Activated CD8-positive, alpha-beta memory T cell treated with anti-CD3 and anti-CD28 coated beads for 48 hours (primary cell): ENCODE measurements around the gene ZBTB2.

Experiments
- DNase-seq, 3 experiments: peaks; one replicate each; pipeline ENCODE4 v3.0.0-alpha.2; 2020; ENCODE audit warnings: low read depth in 2 of 3, low spot score in 2 of 3

Gene ZBTB2, protein sequence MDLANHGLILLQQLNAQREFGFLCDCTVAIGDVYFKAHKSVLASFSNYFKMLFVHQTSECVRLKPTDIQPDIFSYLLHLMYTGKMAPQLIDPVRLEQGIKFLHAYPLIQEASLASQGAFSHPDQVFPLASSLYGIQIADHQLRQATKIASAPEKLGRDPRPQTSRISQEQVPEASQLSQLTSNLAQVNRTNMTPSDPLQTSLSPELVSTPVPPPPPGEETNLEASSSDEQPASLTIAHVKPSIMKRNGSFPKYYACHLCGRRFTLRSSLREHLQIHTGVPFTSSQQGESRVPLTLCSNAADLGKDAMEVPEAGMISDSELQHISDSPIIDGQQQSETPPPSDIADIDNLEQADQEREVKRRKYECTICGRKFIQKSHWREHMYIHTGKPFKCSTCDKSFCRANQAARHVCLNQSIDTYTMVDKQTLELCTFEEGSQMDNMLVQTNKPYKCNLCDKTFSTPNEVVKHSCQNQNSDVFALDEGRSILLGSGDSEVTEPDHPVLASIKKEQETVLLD

DNA sequence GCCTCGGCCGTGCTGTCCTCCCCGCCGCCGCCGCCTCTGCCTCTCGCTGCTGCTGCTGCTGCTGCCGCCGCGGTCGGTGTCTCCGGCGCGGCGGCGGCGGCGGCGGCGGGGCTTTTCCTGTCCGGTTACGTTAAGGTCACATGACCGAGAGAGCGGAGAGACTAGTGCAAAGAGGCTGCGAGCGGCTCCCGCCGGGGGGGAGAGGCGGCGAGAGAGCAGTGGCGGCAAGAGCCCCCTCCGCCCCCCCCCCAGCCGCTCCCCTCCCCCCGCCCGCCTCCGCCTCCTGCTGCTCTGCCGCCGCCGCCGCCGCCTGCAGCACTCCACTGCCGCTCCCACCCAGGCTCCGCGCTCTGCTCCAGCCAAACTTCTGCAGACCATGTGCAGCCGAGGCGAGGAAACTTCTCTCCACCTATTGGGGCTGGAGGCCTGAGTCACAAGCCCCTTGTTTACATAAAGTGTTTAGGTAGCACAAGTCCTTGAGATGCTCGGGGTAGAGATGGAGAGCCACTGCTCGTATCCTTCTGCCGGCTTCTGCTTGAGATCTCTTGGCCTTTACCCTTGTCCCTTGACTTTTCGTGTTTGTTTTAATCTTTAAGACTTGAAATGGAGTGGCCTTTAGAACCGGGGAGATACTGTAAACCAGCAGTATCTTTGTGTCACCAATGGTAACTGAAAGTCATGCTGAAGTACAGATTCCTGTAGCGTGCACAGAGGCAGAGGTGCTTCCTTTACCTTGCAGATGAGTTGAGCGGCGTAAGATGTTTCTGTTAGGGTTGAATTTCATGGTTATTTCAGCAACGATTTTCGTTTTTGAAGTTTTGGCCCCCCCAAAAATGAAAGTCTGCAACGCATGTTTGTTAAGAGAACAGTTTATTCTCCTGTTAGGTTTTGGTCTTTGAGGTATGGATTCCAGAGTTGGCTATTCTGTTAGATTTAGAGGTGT lies at the start of gene ZBTB2:
TSS of gene ZBTB2 (minus strand) at position 89 of the 943 bp plus-strand sequence. CDS start 17,922 bp downstream, outside the sequence.
- peak; percentile 26 to 47 (median 39) for DNase-seq

DNA sequence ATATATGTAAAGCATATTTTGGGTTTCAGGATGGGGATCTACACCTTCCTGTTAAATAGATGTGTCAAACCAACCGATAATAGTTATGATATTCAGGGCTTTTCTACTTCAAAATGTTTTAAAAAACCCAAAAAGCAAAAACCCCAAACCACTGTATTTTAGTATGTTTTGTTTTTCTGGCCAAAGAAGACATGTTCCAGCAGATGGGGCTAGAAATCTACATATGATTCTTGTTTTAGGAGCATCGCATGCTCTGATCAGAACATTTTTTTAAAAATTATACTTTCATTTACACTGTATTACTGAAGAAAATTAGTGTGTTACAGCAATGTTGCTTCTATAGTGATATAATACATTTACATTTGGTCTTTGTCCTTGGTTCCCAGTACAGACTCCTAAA lies 49.6 kb upstream of the ZBTB2 start:
- no peak for DNase-seq

GRCh38 chr6:151440498-151440897 lies 49.1 kb upstream of the ZBTB2 start:
- no peak for DNase-seq

DNA sequence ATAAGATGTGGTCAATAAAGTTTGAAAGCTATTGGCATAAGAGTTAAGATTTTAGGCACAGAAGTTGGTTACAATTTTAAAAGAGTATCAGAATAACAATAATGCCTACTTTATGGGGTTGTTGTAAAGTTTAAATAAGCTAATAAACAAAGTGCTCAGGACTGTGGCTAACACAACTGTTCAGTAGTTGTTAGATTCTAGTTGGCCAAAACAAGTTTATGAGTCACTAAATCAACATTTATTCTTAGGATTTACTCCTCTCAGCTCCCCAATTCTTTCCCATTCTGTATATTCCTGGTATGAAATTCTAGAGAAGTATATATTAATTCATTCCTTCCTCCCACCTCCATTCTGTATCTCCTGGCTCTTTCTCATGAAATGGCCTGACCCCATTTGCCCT lies 46.0 kb upstream of the ZBTB2 start:
- DNase-seq, result no peak

DNA sequence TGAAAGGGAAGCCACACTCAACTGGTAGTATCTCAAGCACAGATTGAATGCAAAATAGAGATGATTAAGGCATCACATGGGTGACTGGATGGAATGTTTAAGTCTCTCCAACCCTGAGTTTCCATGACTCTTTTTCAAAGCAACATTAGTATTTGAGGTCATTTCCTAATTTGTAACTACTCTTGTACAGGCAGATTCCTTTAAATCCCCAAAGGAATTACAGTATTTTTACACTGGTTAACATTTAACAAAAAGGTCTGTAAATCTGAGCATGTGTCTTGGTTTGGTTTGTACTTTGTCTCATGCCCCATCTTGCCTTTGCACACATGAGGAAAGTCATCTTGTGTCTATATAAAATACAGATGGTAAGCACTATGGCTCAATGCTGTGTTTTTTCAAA lies 45.4 kb upstream of the ZBTB2 start:
- DNase-seq, result no peak

DNA sequence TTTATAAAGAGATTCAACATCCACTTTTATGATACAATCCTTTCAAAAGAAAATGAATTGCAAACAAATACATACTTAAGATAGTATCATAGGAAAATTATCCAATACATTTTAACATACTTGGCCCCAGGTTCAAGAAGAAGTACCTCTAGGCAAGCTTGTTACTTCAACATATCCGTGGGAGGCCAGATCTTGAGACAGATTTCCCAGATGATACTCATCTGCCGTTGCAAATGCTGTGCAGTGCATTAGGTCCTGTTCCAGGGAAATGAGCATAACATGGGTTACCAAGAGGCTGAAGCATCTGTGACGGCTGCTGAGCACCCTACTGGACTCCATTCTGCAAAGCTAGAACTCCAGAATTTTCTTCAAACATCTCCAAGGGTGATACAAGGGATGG lies 44.9 kb upstream of the ZBTB2 start:
- DNase-seq, result no peak

DNA sequence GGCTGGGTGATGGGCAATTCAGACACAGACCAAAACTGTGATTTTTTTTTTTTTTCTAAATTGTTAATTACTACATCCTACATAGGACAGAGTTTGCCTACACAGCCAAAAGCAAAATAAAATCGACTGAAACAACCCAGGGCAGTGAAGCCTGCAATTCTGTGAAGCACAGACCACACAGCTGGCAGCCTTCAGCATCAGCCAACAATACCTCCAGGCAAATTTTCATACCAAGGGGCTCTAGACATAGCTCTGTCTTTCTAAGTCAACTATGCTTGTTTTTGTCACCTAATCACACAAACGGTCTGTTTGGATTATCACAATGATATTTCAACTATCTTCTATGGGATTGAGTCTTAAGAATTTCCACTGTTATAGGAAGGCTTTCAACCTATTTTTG lies 43.0 kb upstream of the ZBTB2 start:
- DNase-seq, result no peak

DNA sequence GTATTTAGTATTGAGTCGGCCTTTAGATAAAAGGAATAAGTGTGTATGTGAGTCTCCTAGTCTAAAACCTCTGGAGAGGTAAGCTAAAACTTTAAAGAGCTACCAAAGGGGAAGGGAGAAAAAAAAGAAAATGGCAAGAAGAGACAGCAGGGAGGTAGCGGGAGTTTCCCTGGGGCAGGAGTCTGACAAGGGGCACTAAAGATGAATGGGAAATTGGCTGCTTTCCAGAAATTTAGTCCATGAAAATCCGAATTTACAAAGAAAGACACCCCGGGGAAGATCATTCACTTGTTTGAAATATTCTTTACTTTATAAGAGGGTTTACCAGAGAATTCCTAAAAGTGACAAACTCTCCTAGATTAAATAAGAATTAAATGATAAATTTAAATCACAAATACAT lies 41.3 kb upstream of the ZBTB2 start:
- no peak for DNase-seq

DNA sequence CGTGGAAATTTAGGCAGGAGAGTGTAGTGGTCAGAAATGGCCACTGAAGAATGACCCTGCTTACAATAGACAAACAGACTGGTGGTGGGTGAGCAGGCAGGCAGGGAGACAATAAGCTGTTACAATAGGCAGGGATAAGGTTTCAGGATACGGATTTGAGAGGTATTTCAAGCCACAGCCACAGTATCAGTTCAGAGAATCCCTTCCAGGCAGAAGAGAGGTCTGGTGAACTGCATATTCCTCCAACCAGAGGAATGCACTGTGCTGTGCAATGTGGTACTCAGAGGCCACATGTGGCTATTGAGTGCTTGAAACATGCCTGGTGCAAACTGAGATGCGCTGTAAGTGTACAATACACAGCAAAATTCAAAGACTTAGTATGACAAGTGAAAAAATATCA lies 40.0 kb upstream of the ZBTB2 start:
- DNase-seq, result no peak

DNA sequence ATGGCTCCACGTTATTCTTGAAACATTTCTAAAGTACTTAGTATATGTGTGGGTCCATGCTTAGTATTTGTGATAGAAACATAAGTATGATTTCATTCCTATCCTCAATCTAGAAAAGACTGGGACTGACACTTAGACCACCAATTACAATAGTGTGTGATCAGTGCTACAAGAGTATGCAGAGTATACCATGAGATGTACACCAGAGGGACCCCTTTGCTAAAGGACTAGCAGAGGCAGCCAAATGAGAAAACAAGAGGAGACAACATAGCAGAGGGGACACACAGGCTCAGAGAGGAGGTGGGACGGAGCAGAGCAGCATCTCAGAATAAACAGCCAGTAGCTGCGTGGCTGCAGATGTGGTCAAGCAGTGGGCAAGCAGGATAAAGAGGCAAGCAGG lies 39.5 kb upstream of the ZBTB2 start:
- DNase-seq, result no peak

GRCh38 chr6:151428093-151428735 lies 36.9 kb upstream of the ZBTB2 start:
- DNase-seq, result no peak

DNA sequence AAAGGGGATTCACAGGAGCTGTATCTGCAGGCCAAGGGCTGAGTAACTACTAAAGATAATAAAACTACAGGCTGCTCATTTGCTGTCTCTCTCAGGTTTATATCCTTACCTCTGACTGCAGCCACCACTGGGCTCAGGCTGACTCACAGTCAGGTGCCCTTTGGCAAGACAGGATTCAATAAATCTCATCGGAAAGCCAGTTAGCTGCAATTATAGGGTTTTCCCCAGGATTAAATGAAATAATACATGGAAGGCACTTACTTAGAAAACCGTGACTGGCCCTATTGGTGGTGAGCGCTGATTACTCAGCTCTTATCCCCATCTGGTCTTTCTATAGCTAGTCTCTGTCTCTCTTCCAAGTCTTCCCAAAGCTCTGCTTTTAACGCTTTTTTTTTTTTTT lies 34.2 kb upstream of the ZBTB2 start:
- no peak for DNase-seq

DNA sequence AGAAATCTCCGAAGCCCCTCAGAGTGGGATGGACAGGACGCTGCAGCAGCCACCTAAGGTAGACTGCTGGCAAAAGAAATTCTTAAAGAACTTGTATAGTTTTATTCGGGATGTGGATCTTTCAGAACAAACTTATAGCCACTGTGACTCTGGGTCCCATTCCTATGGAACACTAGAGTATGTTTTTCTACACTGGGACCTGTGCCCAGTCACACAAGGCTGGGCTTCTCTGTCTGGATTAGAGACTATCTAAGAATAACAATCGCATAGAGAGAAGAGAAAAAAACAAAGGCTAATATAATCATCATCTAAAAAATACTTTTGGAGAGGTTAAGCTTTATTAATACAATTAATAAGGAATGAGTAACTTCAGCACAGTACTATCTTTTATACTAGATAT lies 31.6 kb upstream of the ZBTB2 start:
- DNase-seq, result no peak

DNA sequence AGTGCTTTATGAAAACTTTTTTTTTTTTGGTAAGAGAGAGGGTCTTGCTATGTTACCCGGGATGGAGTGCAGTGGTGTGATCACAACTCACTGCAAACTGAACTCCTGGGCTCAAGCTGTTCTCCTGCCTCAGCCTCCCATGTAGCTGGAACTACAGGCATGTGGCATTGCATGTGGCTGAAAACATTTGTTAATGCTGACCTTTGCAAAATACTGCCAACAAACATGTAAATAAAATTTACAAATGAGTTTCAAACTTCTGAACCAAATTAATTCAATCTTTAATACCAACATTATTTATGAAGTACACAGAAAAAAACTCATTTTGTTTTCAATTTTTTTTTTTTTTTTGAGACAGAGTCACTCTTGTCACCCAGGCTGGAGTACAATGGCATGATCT lies 26.1 kb upstream of the ZBTB2 start:
- DNase-seq, result no peak

GRCh38 chr6:151414641-151415260 lies 23.4 kb upstream of the ZBTB2 start:
- DNase-seq, result no peak

DNA sequence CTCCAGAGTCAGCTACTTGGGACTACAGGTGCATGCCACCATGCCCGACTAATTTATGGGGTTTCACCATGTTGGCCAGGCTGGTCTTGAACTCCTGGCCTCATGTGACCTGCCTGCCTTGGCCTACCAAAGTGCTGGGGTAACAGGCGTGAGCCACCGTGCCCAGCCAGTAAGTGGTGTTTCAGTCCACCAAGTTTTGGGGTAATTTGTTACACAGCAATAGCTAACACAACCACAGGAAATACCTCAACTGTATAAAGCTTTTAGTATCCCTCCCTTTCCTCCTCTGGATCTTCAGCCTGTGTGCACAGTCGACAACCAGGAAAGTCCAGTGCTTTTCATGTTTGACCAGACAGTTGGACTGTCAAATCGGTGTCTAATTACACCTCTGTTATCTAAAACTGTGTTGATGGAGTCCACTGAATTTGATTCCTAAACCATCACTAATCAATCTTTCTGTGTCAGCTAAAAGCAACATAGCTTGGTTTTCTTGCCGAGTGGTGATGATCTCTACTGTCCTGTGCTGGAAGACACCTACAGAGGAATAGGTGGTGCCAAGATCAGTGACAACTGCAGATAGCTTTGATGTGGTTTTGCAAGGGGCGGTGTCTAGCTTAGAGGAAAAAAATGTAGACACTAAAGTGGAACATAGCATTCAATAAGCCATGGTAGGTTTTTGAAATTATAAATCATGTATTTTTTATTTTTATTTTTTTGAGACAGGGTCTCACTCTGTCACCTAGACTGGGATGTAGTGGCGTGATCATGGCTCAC lies 22.2 kb upstream of the ZBTB2 start:
- DNase-seq, result no peak

GRCh38 chr6:151412909-151413308 lies 21.6 kb upstream of the ZBTB2 start:
- DNase-seq, result no peak

- no peak for DNase-seq
Measured at GRCh38 chr6:151409679-151410078, 18.3 kb upstream of the ZBTB2 start.

- no peak for DNase-seq
Measured at GRCh38 chr6:151409260-151409659, 17.9 kb upstream of the ZBTB2 start.

DNA sequence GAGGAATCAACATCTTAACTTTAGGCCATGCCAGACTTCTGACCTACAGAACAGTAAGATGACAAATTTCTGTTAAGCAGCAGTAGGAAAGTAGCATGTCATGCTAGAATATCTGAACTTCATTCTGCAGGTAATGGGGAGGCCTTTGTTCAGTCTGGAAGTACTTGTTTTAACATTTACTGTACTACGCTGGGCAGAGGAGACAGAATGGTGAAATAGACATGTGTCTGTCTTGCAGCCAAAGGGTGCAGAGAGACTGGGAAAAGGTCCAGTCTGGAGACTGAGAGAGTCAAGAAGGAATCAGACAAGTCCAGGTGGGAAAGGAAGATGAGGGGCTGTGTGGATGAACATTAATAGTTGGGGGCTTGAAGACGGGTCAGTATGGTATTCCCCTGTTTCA lies 17.5 kb upstream of the ZBTB2 start:
- no peak for DNase-seq
